Measurements from ENCODE around the gene C2CD4C.
"Not testable (repeated sequence)": the region's sequence is repeated elsewhere in the genome, so short reads cannot be mapped to it uniquely, and the experiment has no call there.

Gene C2CD4C

GRCh38 chr19:437041-437440 is 28.1 kb upstream of the C2CD4C start:
- DNase-seq = no peak

DNA sequence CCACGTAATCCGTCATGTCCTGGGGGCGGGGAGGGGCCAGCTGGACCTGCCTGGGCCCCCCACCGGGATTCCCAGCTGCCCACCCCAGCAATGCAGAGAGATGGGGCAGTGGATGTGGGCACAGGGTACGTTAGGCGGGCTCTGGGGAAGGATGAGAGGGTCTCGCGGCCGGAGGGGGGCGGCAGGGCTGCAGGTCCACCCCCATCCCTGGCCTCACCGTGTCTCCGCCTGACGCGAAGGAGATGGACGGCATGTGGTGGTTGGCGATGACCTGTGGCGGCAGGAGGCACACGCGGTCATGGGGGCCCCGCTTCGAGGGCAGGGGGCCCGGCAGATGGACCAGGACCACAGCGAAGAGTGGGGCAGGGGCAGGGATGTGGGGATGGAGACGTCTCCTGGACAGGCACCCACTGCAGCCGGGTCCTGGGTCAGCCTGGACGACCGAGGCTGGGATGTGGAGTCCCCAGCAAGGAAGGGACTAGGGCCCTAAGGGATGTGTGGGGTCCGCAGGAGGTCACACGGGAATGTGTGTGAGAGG is 27.5 kb upstream of the C2CD4C start:
- DNase-seq = no peak

- DNase-seq = no peak
Measured at GRCh38 chr19:435707-436412, 26.9 kb upstream of the C2CD4C start.

- no peak for DNase-seq
Measured at GRCh38 chr19:435056-435706, 26.2 kb upstream of the C2CD4C start.

DNA sequence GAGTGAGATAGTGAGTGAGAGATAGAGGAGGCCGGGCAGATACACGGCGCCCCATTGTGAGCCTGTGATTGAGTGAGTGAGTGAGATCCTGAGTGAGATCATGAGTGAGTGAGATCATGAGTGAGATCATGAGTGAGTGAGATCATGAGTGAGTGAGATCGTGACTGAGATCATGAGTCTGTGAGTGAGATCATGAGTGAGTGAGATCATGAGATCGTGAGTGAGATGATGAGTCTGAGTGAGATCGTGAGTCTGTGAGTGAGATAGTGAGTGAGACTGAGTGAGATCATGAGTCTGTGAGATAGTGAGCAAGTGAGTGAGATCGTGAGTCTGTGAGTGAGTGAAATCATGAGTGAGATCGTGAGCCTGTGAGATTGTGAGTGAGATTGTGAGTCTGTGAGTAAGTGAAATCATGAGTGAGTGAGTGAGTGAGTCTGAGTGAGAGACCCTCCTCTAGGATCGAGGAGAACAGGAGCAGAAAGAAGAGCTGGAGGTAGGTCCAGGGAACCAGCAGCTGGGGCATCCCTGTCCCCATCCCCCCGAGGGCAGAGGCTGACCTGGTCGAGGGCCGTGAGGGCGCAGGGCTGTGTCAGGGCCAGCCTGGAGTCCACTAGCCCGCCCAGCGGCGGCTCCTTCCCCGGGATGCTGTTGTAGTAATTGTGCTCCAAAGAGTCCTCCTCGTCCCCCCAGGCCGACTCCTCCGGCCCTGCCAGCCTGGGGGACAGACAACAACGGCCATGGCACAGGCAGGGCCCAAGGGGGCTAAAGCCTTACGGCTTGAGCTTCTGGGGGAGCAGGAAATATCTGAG is 25.4 kb upstream of the C2CD4C start:
- DNase-seq = no peak

- DNase-seq = no peak
Measured at GRCh38 chr19:430701-431100, 21.8 kb upstream of the C2CD4C start.

- DNase-seq = no peak
Measured at GRCh38 chr19:428149-428548, 19.2 kb upstream of the C2CD4C start.

- DNase-seq = not testable (repeated sequence)
Measured at GRCh38 chr19:427675-428074, 18.7 kb upstream of the C2CD4C start.

- DNase-seq = no peak
Measured at GRCh38 chr19:426725-427445, 17.9 kb upstream of the C2CD4C start.

GRCh38 chr19:425056-425455 is 16.1 kb upstream of the C2CD4C start:
- no peak for DNase-seq

DNA sequence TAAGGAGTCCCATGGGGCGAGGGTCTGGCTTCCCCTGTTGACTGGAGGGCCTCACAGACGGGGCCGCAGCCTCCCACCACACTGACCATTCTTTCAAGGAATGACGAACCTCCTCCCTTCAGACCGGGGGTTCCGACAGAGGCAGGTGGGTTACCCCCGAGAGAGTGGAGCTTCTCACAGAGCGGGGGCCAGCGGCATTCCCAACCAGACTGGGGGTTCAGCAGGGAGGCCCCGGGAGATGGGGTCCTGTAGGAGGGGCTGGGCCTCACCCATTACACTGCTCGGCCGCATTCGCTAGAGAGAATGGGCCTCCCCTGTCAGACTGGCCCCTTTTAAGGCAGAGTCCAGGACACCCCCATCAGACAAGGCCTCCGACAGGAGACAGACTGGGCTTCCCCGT is 15.6 kb upstream of the C2CD4C start:
- no peak for DNase-seq

GRCh38 chr19:423691-424466 is 14.9 kb upstream of the C2CD4C start:
- no peak for DNase-seq

GRCh38 chr19:422917-423226 is 13.9 kb upstream of the C2CD4C start:
- DNase-seq = not testable (repeated sequence)

- DNase-seq = no peak
Measured at GRCh38 chr19:422213-422916, 13.4 kb upstream of the C2CD4C start.

GRCh38 chr19:419721-420515 is 11.0 kb upstream of the C2CD4C start:
- DNase-seq = no peak

DNA sequence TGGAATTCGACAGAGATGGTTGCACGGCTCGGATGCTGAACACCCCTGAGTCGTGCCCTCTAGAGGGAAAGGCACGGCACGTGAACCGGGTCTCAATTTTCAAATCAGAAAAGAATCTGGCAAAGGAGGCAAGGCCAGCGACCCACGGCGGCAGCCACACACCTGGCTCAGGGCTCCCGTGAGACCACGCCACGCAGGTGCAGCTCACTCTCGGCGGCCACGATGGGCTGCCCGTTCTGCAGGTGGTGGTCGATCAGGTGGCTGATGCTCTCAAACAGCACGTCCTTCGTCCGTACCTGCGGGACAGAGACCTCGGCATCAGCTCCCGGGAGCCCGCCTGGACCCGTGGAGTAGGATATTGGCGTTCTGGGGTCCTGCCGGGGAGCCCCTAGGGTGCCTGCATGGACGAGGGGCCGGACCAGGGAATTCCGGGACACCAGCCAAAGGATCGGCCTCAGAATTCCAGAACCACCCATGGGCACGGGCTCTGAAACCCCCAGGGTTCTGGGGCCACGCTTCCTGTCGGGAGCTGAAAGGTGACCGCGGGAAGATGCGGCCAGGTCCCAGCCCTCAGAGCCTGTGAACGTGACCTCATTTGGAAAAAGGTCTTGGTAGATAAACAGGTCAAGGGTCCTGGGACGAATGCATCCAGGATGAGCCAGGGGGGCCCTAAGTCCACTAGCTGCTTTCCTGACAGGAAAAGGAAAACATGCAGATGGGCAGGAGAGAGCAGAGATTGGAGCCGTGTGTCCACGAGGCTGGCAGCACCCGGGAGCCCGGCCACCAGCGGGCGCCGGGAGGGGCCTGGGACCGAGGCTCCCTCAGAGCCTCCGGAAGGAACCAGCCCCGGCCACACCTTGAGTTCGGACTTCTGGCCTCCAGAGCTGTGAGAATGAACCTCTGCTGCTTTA is 10.1 kb upstream of the C2CD4C start:
- DNase-seq = no peak

DNA sequence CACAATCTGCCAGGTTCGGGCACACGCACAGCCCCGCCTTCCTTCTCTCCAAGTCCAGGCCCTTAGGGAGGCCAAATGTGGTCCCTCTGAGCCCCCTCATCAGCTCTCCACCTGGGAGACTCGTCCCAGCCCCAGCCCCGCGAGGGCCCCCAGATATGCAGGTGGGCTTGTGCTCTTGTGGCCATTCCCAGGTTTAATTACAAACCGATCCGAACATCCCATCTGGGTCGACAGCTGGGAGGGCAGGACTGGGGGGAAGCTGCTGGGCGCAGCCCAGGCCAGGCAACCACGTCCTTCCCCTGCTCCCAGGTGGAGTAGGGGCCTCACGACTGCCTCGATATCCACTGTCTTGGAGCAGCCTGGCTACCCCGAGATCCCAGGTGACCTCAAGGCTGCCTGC is 7.5 kb upstream of the C2CD4C start:
- no peak for DNase-seq

DNA sequence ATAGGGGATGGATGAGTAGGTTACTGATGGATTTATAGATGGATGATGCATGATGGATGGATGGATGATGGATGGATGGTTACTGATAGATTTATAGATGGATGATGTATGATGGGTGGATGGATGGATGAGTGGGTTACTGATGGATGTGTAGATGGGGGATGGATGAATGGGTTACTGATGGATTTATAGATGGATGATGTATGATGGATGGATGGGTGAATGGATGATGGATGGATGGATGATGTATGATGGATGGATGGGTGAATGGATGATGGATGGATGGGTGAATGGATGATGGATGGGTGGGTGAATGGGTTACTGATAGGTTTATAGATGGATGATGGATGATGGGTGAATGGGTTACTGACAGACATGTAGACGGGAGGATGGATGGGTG is 6.3 kb upstream of the C2CD4C start:
- DNase-seq = no peak

DNA sequence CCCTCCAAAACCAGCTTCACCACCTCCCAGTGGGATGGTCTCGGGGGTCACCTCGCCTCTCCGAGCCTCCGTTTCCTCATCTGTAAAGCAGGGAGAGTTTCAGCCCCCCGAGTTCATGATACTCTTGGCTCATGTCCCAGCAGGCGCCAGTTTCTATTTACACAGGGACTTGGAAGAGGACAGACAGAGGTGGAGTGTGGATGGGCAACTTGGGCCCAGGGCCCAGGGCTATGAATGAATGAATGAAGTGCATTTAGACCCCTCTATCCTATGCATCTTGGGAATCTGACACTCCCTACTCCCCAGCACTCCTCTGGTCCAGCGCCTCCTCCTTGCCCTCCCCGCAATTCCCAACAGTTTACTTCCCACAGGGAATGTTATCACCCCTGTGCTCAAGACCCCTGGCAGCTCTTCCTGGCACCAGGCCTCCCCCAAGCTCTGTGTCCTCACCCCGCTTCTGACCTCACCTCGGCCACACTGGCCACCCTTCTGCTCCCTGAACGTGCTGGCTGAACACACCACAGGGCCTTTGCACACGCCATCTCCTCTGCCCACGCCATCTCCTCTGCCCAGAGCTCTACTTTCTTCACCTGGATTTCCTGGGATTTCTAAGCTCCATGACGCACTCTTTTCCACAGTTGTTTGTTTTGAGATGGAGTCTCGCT is 4.9 kb upstream of the C2CD4C start:
- DNase-seq = no peak

Data from effector CD4-positive, alpha-beta T cell (primary cell).